Retinal pigment epithelial cell (primary cell): ENCODE results near the gene WNT9A.

Source experiments
- DNase-seq: peaks from one replicate; pipeline ENCODE4 v3.0.0-alpha.2; 2010; ENCODE audit warnings: low read depth
- H3K4me3 ChIP-seq: 2 replicates; pipeline ENCODE4 v1.5.1; 2011; ENCODE audit warnings: mild to moderate bottlenecking, low read length, control low read depth, moderate library complexity
- TF ChIP-seq, protein P1 (sequence below): conservative IDR thresholded peaks from 2 replicates; pipeline ENCODE4 v1.5.1; 2011; ENCODE audit warnings: low read depth, low read length, control low read depth, inconsistent platforms

WNT9A gene

DNA sequence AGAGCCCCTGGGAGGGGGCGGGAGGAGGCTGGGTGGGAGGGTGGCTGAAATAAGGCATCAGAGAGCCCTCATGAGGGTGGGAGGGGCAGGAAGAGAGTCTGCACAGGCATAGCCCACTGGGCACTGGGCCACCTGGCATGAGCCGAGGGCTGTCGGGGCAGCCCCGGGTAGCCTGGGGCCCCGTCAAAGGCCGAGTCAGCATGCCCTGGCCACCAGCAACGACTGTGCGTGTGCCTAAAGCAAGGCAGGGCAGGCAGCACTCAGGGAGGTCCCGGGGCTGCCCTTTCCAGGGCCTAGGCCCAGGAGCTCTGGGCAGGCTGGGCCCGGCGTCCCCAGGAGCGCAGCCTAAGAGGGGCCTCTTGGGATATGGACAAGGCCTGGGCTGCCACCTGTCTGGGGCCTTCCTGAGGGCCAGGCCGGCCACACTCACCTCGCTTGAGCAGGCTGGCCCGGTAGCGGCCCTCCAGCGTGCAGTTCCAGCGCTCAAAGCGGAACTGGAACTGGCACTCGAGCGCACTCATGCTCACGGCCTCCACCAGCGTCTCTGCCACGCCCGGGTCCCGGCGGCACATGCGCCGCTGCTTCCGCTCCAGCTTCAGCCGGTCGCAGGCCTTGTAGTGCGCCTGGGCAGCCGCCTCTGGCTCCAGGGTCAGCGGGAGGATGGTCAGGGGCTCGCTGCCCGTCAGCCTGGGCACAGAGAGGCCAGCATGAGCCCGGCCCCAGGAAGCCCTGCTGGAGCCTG lies 22.7 kb downstream of the WNT9A start:
- TF ChIP-seq, protein P1, sequence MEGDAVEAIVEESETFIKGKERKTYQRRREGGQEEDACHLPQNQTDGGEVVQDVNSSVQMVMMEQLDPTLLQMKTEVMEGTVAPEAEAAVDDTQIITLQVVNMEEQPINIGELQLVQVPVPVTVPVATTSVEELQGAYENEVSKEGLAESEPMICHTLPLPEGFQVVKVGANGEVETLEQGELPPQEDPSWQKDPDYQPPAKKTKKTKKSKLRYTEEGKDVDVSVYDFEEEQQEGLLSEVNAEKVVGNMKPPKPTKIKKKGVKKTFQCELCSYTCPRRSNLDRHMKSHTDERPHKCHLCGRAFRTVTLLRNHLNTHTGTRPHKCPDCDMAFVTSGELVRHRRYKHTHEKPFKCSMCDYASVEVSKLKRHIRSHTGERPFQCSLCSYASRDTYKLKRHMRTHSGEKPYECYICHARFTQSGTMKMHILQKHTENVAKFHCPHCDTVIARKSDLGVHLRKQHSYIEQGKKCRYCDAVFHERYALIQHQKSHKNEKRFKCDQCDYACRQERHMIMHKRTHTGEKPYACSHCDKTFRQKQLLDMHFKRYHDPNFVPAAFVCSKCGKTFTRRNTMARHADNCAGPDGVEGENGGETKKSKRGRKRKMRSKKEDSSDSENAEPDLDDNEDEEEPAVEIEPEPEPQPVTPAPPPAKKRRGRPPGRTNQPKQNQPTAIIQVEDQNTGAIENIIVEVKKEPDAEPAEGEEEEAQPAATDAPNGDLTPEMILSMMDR, result no peak
- DNase-seq, result no peak
- H3K4me3 ChIP-seq, result no peak overlapping the region

DNA sequence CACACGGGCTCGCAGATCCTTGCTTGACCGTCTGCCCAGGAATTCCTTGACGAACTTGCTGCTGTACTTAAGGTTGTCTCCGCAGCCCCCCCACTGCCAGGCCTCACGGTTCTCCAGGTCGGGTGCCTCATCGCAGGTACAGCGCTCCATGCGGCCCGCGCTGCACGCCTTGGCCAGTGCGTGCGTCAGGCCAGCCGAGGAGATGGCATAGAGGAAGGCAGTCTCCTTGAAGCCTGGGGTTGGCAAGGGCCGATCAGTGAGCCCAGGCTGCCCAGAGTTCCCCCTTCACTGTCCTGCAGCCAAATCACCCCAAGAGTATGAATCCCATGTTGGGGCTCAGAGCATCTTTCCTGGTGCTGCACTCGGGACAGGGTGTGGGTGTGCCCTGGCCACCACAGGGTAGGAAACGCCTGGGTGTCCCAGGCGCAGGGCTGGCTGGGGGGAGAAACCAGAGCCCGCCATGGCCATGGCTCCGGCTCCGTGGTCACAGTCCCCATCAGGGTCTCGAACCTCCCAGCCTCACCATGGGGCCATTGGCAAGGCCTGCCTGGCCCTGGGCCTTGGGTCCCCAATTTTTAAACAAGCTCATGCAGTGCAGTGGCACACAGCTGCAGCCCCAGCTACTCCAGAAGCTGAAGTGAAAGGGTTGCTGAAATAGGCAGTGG lies 23.4 kb downstream of the WNT9A start:
- H3K4me3 ChIP-seq, result no peak overlapping the region
- TF ChIP-seq, protein P1, result no peak
- no peak for DNase-seq

DNA sequence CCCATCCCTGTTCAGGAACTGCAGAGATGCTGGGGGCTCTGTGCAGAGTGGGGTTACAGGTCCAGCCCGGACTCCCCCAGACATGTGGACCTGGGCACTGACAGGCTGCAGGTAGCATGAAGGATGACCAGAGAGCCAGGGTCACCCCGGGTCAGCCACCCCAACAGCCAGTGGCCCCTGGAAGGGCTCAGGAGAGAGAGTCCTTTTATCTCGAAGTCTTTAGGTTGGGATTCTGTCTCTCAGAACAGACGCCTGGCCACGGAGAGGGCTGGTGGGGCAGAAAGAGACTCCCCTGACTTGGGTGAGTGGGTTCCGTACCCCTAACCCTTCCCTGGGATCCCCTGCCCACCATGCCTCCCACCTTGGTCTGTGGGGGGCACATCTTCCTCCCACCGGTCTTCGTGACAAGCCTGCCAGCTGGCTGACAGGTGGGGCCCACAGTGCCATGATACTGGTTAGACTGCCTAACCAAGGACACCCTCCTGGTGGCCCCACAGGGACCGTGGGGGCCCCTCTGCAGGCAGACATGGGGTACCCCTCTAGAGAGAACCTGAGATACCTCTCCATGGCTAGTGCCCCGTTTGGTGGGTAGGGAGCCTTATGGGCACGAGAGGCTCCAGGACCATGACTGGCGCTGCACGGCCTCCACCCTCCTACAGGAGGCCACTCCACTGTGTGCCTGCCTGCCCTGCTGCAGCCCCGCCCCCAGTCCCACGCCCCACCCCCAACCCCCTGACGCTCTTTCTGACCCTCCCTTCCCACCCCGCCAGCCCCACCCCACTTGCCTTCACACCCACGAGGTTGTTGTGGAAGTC lies 24.2 kb downstream of the WNT9A start:
- H3K4me3 ChIP-seq, result no peak overlapping the region
- DNase-seq, result no peak
- TF ChIP-seq, protein P1, result no peak

DNA sequence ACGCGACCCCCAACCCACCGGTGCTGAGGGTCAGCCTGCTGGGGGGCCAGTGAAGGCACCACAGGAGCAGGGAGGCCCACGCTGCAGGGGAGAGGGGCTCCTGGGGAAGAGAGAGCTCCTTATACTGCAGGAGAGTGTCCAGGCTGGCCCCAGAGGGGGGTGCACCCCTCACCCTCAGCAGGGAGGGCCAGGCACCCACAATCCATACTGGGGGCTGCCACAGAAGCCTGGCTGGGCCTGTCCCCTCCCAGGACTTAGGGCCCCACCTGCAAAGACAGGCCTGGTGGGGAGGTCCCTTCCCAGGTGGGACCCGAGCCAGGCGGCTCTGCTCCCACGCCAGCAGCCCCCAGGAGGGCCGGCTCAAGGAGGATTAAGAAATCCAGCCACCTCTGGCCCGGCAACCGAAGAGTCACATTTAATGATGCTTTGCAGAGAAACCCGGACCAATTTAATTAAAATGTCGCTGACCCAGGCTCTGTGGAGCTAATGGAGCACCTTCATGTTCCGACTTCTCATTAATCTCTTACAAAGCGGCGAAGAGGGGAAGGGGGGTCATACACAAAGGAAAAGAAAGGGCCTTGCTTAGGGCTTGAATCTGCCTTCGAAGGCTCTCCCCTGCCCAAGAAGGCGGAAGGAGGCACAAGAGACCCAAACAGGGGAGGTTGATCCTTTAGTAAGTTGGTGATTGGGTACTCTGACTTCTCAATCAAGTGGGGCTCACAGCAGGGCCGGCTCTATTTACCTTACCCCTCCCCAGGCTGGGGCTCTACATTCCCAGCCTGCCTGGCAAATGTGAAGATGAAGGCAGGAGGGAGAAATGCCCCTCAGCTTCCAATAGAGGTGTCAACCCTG lies 25.0 kb downstream of the WNT9A start:
- no peak for DNase-seq
- H3K4me3 ChIP-seq, result no peak overlapping the region
- TF ChIP-seq, protein P1, result no peak

DNA sequence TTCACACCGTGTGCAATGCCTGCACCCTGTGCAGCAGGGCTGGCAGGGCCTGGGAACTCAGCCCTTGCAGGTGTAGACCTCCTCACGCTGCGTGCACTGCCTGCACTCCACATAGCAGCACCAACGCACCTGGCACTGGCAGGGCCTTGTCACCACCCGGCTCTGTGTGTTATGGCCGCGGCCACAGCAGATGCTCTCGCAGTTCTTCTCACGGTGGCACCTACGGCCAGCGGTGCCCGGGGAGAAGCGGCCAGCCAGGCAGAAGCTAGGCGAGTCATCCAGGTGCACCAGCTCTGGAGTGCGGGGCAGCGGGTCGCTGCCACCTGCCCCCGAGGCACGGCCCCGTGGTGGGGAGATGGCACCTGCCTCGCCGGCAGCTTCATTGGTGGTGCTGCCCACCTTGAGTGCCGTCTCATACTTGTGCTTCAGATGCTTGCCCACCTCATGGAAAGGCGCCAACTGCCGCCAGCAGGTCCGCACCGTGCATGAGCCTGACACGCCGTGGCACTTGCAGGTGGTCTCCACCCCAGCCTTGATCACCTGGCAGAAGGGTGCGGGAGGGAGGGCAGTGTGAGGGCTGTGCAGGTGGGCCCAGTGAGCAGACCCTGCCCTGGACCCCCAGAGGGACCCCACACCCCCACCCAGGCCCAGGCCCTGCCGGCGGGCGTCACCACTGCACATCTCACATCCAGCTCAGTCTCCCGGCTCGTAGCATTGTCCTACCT lies 26.1 kb downstream of the WNT9A start:
- no peak overlapping the region for H3K4me3 ChIP-seq
- TF ChIP-seq, protein P1, result no peak
- DNase-seq, result no peak

DNA sequence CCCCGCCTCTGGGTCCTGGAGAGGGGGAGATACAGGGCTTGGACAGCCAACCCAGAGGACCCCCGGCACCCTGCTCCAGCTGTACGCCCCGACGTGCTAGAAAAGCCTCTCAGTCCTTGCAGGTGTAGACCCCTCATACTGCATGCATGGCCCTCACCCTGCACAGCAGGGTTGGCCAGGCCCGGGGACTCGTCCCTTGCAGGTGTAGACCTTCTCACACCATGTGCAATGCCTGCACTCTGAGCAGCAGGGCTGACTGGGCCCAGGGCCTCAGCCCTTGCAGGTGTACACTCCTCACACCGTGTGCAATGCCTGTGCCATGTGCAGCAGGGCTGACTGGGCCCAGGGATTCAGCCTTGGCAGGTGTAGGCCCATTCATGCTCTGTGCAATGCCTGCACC lies 26.8 kb downstream of the WNT9A start:
- H3K4me3 ChIP-seq, result no peak overlapping the region
- TF ChIP-seq, protein P1, result no peak
- no peak for DNase-seq
